ENCODE data around the gene RRP1. TPM values are rescaled to one million over a fixed set of nuclear protein-coding genes. Genes with fewer than 3 reads are reported as not detected.

Gene RRP1
- total RNA-seq, 4 donors from 2014 or later, result 9.1 to 18.9 (median 16.3) TPM

DNA sequence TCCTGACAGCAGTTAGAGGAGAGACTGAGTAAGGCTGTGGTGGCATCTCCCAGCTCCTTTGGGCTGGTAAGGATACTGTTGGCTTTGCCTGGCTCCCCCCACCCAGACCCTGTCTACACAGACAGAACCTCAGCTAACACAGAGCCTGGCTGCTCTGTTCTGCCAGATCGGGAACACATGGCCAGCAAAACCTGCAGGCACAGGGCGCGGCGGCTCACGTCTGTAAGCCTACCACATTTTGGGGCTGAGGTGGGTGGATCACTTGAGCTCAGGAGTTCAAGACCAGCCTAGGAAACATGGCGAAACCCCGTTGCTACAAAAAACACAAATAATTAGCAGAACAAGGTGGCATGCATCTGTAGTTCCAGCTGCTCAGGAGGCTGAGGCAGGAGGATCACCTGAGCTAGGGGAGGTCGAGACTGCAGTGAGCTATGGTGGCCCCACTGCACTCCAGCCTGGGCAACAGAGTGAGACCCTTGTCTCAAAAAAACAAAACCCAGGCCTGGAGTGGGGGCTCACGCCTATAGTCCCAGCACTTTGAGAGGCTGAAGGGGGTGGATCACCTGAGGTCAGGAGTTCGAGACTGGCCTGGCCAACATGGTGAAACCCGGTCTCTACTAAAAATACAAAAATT is 19.9 kb upstream of the RRP1 start:
- Histone ChIP-seq H3K36me3 (peaks cover 17 to 26% (median 19%) of the 10 kb centered on the region in 4 donors), H3K9me3 (no peaks in the 10 kb centered on the region), H3K4me1 (peaks cover 10 to 26% (median 25%) of the 10 kb centered on the region in 4 donors), H3K27me3 (no peaks in the 10 kb centered on the region), H3K4me3 (no peak overlapping the region), H3K27ac (replicated peaks in 1 of 4) (no peak overlapping the region)
- intact Hi-C loops (cut with DNase I), result no loop called here
- TF ChIP-seq POLR2AphosphoS5 (IDR thresholded peaks at IDR 0.05) (no peak), EP300 (IDR thresholded peaks at IDR 0.05) (no peak), POLR2A (IDR thresholded peaks at IDR 0.05; ENCODE audit: low read depth) (no peak)
- TF ChIP-seq, protein P1, sequence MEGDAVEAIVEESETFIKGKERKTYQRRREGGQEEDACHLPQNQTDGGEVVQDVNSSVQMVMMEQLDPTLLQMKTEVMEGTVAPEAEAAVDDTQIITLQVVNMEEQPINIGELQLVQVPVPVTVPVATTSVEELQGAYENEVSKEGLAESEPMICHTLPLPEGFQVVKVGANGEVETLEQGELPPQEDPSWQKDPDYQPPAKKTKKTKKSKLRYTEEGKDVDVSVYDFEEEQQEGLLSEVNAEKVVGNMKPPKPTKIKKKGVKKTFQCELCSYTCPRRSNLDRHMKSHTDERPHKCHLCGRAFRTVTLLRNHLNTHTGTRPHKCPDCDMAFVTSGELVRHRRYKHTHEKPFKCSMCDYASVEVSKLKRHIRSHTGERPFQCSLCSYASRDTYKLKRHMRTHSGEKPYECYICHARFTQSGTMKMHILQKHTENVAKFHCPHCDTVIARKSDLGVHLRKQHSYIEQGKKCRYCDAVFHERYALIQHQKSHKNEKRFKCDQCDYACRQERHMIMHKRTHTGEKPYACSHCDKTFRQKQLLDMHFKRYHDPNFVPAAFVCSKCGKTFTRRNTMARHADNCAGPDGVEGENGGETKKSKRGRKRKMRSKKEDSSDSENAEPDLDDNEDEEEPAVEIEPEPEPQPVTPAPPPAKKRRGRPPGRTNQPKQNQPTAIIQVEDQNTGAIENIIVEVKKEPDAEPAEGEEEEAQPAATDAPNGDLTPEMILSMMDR (IDR thresholded peaks at IDR 0.05), result no peak
- no peak for DNase-seq (ENCODE audit: extremely low spot score)
- 89% methylated on average over 11 of the region's 11 CpGs for WGBS

DNA sequence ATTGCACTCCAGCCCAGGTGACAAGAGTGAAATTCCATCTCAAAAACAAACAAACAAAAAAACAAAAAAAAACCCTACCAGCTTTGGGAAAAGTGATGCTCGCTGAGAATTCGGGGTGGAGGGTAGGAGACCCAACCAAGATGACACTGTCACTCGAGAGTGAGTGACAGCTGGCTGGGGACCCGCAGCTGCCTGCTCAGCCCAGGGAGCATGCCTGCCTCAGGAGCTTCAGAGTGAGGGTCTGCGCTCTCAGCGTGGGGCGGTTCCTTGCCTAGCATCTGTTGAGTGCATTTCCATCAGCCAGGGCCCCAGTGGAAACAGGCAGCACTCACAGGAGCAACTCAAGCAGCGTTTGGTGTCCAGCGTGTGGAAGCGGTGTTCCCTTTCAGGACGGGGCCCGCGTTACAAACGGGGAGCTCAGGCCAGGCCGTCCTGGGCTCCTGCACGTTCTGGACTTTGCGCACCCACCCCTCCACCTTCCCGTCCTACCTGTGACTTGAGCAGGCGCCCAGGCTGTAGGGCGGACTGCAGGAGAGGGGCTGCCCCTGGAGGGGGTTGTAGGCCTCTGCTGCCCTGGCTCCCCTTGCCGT is 19.2 kb upstream of the RRP1 start:
- intact Hi-C loops (cut with DNase I), result no loop called here
- no peaks in the 10 kb centered on the region for H3K27me3 ChIP-seq
- no peaks in the 10 kb centered on the region for H3K9me3 ChIP-seq
- peaks cover 18 to 28% (median 19%) of the 10 kb centered on the region in 4 donors for H3K36me3 ChIP-seq
- TF ChIP-seq POLR2AphosphoS5 (IDR thresholded peaks at IDR 0.05) (no peak), EP300 (IDR thresholded peaks at IDR 0.05) (no peak), POLR2A (IDR thresholded peaks at IDR 0.05; ENCODE audit: low read depth) (no peak)
- TF ChIP-seq, protein P1 (IDR thresholded peaks at IDR 0.05), result no peak
- DNase-seq (ENCODE audit: extremely low spot score), result no peak
- H3K27ac ChIP-seq (replicated peaks in 1 of 4), result no peak overlapping the region
- H3K4me3 ChIP-seq, result no peak overlapping the region
- H3K4me1 ChIP-seq, result peaks cover 16 to 33% (median 31%) of the 10 kb centered on the region in 4 donors
- WGBS, result 87% methylated on average over 15 of the region's 21 CpGs

DNA sequence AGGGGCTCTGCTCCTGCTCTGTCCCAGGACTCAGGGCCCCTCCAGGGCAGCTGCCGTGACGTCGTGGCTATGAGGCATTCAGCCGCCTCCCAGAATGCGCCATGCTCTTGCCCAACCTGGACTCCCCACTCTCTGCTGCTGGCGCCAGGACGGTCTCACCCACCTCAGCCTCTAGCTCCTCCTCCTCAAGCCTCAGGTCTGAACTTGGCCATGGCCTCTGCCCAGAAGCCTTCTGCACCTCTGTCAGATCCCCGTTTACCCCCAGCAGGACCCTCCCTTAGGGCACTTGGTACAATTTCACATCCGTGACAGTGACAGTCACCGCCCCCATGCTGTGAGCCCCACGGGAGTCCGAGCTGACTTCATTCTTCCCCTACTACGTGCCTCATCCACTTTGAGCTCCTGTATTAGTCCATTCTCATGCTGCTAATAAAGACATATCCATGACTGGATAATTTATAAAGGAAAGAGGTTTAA is 18.1 kb upstream of the RRP1 start:
- no peak overlapping the region for H3K4me3 ChIP-seq
- peaks cover 20 to 38% (median 35%) of the 10 kb centered on the region in 4 donors for H3K4me1 ChIP-seq
- WGBS, result 89% methylated on average over 6 of the region's 13 CpGs
- no peak for DNase-seq (ENCODE audit: extremely low spot score)
- H3K27ac ChIP-seq (replicated peaks in 1 of 4), result no peak overlapping the region
- H3K36me3 ChIP-seq, result peaks cover 18 to 28% (median 19%) of the 10 kb centered on the region in 4 donors
- TF ChIP-seq POLR2AphosphoS5 (IDR thresholded peaks at IDR 0.05), result no peak
- no peak for TF ChIP-seq EP300 (IDR thresholded peaks at IDR 0.05)
- TF ChIP-seq, protein P1 (IDR thresholded peaks at IDR 0.05), result no peak
- TF ChIP-seq POLR2A (IDR thresholded peaks at IDR 0.05; ENCODE audit: low read depth), result no peak
- H3K9me3 ChIP-seq, result no peaks in the 10 kb centered on the region
- intact Hi-C loops (cut with DNase I), result no loop called here
- no peaks in the 10 kb centered on the region for H3K27me3 ChIP-seq

DNA sequence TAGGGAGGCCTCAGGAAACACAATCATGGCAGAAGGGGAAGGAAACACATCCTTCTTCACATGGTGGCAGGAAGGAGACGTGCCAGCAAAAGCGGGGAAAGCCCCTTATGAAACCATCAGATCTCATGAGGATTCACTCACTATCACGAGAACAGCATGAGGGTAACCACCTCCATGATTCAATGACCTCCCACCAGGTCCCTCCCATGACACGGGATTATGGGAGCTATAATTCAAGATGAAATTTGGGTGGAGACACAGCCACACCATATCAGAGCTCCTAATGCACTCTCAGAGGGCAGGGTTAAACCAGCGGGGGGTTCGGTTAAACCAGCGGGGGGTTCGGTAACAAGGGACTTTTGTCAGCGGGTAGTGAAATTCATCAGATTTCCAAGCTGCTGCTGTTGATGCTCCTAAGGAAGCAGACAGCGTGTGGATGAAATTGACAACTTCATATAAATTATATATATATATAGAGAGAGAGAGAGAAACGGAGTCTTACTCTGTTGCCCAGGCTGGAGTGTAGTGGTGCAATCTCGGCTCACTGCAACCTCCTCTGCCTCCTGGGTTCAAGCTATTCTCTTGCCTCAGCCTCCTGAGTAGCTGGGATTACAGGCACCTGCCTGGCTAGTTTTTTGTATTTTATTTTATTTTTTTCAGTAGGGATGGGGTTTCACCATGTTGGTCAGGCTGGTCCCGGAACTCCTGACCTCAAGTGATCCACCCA is 17.5 kb upstream of the RRP1 start:
- intact Hi-C loops (cut with DNase I), result no loop called here
- Histone ChIP-seq H3K4me1 (peaks cover 20 to 42% (median 33%) of the 10 kb centered on the region in 4 donors), H3K4me3 (no peak overlapping the region), H3K27ac (replicated peaks in 1 of 4) (no peak overlapping the region), H3K9me3 (no peaks in the 10 kb centered on the region), H3K36me3 (peaks cover 18 to 28% (median 19%) of the 10 kb centered on the region in 4 donors), H3K27me3 (no peaks in the 10 kb centered on the region)
- TF ChIP-seq POLR2A (IDR thresholded peaks at IDR 0.05; ENCODE audit: low read depth), result no peak
- TF ChIP-seq, protein P1 (IDR thresholded peaks at IDR 0.05), result no peak
- TF ChIP-seq EP300 (IDR thresholded peaks at IDR 0.05), result no peak
- no peak for TF ChIP-seq POLR2AphosphoS5 (IDR thresholded peaks at IDR 0.05)
- 80% methylated on average over 13 of the region's 13 CpGs for WGBS
- no peak for DNase-seq (ENCODE audit: extremely low spot score)

Measured in esophagus muscularis mucosa (tissue), 4 donors.